Motor neuron (in vitro differentiated cells): ENCODE results near the gene PAK3. TPM values are rescaled to one million over a fixed set of nuclear protein-coding genes. Genes with fewer than 3 reads are reported as not detected.

Experiments used
- total RNA-seq, 8 experiments: library from RNA; unstranded; fragments of 300-600 nt; gene quantifications; 2 replicates each; pipeline versions ENCODE4 v1.2.3 to v1.2.4, GENCODE V29; 2022

PAK3 gene
- total RNA-seq, 8 experiments from 2014 or later: 22.3 to 55.6 (median 26.9) TPM

Other genes starting within 250 kb of the PAK3 start
- gene CAPN6, start 174.3 kb downstream of the PAK3 start, total RNA-seq: under 1 TPM; 0.05 to 0.49 (median 0.12) TPM